Measurements from ENCODE around the gene RABGGTB.
"Not testable (repeated sequence)": the region's sequence is repeated elsewhere in the genome, so short reads cannot be mapped to it uniquely, and the experiment has no call there.

Gene RABGGTB

DNA sequence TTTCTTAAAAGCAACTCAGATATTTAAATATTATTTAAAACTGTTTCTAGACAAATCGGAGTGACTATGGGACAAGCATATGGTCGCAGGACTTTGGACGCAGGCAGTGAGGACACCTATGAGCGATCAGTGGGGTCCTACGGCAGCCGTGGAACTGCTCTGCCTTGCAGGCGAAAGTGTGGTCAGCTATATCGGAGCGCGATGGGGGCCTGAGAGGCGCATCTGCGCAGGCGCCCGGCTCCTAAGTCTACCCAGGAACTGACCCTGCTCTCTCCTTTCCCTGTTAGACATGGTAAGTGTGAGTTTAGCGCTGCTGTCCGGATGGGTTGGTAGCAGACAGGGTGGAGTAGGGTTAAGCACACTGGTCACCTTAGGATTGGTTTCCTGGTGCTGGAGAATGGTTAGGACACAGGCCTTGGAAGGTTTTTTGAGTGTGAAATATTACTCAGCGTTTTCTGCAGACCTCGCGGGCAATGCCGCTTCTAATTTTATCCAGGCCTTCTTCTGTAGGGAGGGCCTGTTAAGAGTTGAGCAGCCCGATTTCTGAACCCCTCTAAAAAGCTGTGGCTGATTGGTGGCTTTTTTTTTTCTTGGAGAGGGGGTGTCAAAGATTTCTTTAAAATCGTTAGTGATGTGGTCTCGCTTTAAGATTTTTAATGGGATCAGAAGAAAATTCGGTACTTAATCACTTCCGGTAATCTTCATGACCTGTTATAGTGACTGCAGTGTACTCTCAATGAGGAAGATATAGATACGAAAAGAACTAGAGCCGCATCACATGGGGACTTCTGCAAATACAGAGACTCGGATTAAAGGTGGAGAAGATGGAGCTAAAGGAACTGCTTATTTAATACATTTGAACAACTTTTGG is at the start of gene RABGGTB:
Gene RABGGTB, plus strand, starts transcription at position 274 of the 871 bp plus-strand sequence. Its CDS starts 16 bp downstream, at position 290.
- no peak for FAIRE-seq

DNA sequence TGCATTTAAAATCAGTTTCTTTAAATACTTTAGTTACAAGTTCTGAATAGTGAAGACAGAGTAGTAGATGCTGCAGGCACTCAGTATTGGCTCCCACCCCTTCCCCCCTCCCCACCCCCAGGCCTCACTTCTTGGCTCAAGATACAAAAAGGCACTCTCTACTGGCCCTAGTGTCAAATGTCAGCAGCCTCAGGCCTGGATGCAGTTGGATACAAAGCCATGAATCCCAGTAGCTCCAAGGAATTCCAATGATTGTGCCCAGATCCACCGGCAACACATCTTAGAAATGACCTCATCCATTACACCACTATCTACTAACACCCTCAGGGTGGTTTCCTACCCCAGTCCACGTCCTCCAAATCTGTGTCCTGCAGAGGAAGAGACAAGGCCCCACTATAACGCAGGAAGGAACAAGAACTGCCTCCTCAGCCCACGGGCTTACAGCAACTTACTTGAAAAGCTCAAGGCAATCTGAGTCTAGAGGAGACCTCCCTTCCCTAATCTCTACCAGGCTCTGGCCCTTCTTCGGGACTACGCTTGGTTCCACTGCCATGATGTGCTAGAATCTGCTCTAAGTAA is 43.9 kb upstream of the RABGGTB start:
- FAIRE-seq: no peak

- FAIRE-seq: no peak
Observed at GRCh38 chr1:75745276-75745675, 40.8 kb upstream of the RABGGTB start.

- FAIRE-seq: not testable (repeated sequence)
Observed at GRCh38 chr1:75757210-75757609, 28.8 kb upstream of the RABGGTB start.

- FAIRE-seq: not testable (repeated sequence)
Observed at GRCh38 chr1:75758543-75758942, 27.5 kb upstream of the RABGGTB start.

- FAIRE-seq: no peak
Observed at GRCh38 chr1:75764057-75764655, 21.9 kb upstream of the RABGGTB start.

DNA sequence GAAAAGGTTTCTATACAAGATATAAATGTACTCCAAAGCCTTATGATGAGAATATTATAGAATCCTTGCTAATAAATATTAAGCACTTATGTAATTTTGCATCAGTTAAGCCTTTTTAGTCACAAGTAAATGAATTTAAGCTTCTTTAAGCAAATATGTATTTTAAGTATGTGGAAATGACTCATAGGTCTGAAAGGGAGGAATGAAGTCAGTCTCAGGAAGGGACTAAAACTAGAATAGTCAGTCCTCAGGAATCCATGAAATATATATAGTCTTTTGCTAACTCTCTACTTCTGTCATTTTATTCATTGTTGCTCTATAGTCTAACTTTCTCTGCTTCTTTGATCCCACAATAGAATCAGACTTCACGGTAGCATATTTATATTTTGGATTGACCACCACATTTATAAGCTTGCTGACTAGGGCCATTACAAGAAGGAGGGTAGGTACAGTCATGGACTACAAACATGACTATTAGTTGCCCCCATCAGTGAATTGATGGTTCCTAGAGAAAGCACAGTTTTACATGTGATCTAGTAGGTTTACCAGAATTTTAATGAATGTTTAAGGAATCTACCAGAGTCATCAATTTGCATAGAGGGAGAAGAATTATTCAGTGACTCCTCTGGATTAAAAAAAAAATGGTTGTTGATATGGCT is 20.2 kb upstream of the RABGGTB start:
- FAIRE-seq: no peak

GRCh38 chr1:75768016-75768415 is 18.0 kb upstream of the RABGGTB start:
- FAIRE-seq: no peak

DNA sequence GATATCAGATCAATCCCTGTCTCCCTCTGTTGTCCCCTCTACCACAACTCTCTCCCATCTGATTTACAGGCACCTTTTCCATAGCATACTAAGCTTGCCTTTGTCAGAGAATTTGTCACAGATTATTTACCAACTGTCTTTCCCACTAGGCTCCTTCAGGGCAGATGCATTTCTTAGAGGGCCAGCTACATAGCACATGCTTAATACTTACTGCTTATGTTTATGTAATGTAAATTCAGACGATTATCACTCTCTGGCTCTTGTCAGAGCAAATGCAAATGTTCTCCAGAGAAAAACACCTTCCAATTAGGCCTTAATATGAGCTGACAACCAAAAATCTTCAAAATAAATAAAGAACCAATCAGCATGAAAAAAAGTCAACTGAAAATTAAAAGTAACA is 15.3 kb upstream of the RABGGTB start:
- FAIRE-seq: no peak

GRCh38 chr1:75771978-75772377 is 14.1 kb upstream of the RABGGTB start:
- no peak for FAIRE-seq

DNA sequence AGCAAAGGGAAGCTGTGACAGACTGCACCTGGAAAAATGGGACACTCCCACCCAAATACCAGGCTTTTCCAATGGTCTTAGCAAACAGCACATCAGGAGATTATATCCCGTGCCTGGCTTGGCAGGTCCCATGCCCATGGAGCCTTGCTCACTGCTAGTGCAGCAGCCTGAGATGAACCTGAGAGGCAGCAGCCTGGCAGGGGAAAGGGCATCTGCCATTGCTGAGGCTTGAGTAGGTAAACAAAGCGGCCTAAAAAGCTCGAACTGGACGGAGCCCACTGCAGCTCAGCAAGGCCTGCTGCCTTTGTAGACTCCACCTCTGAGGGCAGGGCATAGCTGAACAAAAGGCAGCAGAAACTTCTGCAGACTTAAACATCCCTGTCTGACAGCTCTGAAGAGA is 8.2 kb upstream of the RABGGTB start:
- not testable (repeated sequence) for FAIRE-seq

- not testable (repeated sequence) for FAIRE-seq
Observed at GRCh38 chr1:75778694-75779093, 7.4 kb upstream of the RABGGTB start.

- not testable (repeated sequence) for FAIRE-seq
Observed at GRCh38 chr1:75780183-75780582, 5.9 kb upstream of the RABGGTB start.

DNA sequence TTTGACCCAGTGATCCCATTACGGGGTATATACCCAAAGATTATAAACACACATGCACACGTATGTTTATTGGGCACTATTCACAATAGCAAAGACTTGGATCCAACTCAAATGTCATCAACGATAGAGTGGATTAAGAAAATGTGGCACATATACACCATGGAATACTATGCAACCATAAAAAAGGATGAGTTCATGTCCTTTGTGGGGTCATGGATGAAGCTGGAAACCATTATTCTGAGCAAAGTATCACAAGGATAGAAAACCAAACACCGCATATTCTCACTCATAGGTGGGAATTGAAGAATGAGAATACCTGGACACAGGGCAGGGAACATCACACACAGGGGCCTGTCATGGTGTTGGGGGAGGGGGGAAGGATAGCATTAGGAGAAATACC is 2.1 kb upstream of the RABGGTB start:
- not testable (repeated sequence) for FAIRE-seq

- no peak for FAIRE-seq
Observed at GRCh38 chr1:75785320-75785982, 605 bp upstream of the RABGGTB start.

DNA sequence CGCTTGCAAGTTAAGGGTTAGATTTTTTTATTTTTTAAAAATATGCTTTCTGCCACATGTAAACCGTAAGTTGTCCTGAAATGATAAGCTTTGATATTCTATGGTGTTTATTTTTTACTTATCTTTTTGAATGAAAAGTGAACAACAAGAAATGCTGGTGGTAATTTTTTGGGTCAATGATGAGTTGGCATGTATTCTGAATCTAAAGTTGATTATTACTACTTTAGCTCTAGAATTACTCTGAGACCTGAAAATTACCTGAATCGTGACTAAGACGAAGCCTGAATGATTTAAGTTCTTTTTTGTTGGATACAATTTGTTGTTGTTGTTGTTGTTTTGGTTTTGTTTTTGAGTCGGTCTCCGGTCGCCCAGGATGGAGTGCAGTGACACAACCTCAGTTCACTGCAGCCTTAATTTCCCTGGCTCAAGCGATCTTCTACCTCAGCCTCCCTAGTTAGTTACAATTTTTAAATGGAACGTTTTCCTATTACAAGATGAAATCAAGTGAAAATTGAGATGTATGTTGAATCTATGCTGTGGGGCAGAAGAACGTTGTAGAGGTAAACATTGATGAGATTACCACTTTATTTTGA is 941 bp downstream of the RABGGTB start:
- FAIRE-seq: no peak

- FAIRE-seq: no peak
Observed at GRCh38 chr1:75787524-75787923, 1.5 kb downstream of the RABGGTB start.

DNA sequence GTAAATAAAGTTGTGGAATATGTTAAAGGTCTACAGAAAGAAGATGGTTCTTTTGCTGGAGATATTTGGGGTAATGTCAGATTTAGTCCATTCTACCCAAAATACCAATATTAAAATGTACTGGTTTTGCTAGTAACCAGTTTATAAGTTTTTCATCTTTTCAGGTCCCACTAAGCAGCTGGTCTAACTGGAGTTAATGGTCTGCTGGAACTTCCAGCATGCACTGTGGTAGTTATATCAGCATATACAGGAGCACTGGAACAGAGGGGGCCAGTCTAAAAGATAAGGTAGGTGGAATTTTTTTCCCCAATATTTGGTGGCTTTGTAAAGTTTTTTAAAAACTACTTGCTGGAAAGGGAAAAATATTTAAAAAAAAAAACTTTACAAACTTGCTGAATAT is 3.9 kb downstream of the RABGGTB start:
- no peak for FAIRE-seq

DNA sequence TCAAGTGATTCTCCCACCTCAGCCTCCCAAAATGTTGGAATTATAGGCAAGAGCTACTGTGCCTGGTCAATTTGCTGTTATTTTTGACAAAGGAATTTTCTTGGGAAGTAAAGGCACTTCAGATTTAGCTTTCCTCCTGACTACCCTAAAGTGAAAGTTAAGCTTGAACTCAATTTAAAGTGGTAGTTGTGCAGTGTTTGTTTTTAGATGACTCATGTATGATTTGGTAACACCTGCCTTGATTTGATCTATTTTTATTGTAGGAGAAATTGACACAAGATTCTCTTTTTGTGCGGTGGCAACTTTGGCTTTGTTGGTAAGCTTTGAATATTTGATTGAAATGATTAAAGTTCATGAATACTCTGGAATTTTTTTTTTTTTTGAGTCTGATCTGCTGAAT is 5.0 kb downstream of the RABGGTB start:
- FAIRE-seq: no peak

DNA sequence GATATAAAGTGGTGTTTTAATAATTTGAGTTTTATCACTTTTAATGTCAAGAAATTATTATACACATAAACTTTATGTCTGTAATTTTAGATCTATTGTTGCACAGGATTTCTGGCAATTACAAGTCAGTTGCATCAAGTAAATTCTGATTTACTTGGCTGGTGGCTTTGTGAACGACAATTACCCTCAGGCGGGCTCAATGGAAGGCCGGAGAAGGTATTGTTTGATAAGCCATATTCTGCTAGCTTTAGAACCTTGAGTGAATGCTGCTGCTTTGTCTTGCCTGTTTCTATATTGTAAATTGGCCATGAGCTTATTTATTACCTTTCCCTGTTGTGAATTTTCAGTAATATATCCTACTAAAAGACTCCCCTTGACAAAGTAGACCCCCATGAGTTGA is 6.0 kb downstream of the RABGGTB start:
- no peak for FAIRE-seq

DNA sequence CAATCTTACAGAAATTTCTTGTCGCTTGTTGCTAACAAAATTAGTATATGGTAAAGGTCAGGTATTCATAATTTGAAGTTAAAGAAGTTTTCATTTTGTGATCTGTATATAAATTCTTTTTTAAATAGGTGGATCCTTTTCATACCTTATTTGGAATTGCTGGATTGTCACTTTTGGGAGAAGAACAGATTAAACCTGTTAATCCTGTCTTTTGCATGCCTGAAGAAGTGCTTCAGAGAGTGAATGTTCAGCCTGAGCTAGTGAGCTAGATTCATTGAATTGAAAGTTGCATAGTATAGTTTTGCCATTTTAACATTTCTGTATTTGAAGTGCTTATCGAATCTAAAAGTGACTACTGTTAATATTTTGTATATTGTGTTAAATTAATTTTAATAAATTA is 8.3 kb downstream of the RABGGTB start:
- no peak for FAIRE-seq

DNA sequence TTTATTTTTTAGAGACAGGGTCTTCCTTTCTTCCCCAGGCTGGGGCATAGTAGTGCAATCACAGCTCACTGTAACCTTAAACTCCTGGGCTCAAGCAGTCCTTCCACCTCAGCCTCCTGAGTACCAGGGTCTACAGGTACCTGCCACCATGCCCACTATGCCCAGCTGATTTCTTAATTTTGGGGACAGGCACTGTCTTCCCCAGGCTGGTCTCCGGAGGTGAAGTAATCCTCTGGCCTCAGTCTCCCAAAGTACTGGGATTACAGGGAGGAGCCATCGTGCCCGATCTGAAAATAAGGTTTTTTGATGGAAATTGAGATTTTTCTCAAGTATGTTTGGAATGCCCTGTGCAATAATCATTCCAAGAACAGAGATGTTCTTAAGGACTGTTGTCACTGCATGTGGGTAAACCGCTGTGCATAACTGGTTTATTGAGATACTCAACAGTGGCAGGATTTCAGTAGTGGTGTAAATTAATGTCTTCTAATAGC is 9.7 kb downstream of the RABGGTB start:
- no peak for FAIRE-seq

Data from colon (tissue), 2 donors.